Liver (tissue), 9 donors: ENCODE measurements around the gene SENP1. TPM values are rescaled to one million over a fixed set of nuclear protein-coding genes. Genes with fewer than 3 reads are reported as not detected.
"Not testable (repeated sequence)": the region's sequence is repeated elsewhere in the genome, so short reads cannot be mapped to it uniquely, and the experiment has no call there.

Experiments used
- DNase-seq: peaks from one replicate; pipeline ENCODE4 v3.0.0-alpha.2; 2017; ENCODE audit warnings: low spot score
- H3K27ac ChIP-seq, 2 donors: one replicate each; pipeline ENCODE4 v1.7.0; 2013; ENCODE audit warnings: inconsistent platforms in 2 of 2, low read length in 2 of 2, control low read depth in 1 of 2, low read depth in 1 of 2, mild to moderate bottlenecking in 1 of 2
- H3K27me3 ChIP-seq, 4 donors: one replicate each; pipeline versions ENCODE4 v1.6.1 to v1.7.0; 2013; ENCODE audit warnings: low read length in 3 of 4, inconsistent platforms in 1 of 4, mild to moderate bottlenecking in 1 of 4, moderate library complexity in 1 of 4; ENCODE audit not compliant: control insufficient read depth in 4 of 4, insufficient read depth in 4 of 4
- H3K36me3 ChIP-seq, 4 donors: one replicate each; pipeline versions ENCODE4 v1.6.1 to v1.7.0; 2013; ENCODE audit warnings: low read length in 3 of 4, mild to moderate bottlenecking in 3 of 4, low read depth in 1 of 4, moderate library complexity in 1 of 4; ENCODE audit not compliant: control insufficient read depth in 4 of 4, insufficient read depth in 3 of 4
- H3K4me1 ChIP-seq, 4 donors: one replicate each; pipeline versions ENCODE4 v1.6.1 to v1.7.0; 2013; ENCODE audit warnings: low read length in 3 of 4, mild to moderate bottlenecking in 3 of 4, moderate library complexity in 1 of 4; ENCODE audit not compliant: control insufficient read depth in 4 of 4, insufficient read depth in 4 of 4
- H3K4me3 ChIP-seq, 3 donors: one replicate each; pipeline versions ENCODE4 v1.6.1 to v1.7.0; 2013; ENCODE audit warnings: low read length in 3 of 3, control low read depth in 1 of 3, low read depth in 1 of 3, mild to moderate bottlenecking in 1 of 3
- H3K9ac ChIP-seq, 2 donors: one replicate each; pipeline ENCODE4 v1.7.0; 2013; ENCODE audit warnings: low read length in 2 of 2, mild to moderate bottlenecking in 2 of 2, moderate library complexity in 2 of 2, control low read depth in 1 of 2, low read depth in 1 of 2
- H3K9me3 ChIP-seq, 4 donors: one replicate each; pipeline versions ENCODE4 v1.6.1 to v1.7.0; 2013; ENCODE audit warnings: low read length in 3 of 4; ENCODE audit not compliant: control insufficient read depth in 4 of 4
- CTCF ChIP-seq: fragments of 150-350 bp; IDR thresholded peaks from 2 replicates; pipeline ENCODE4 v1.5.1; 2017; ENCODE audit warnings: improper control_type of control experiment, low read depth, low read length; ENCODE audit not compliant: missing input control
- EGR1 ChIP-seq, 2 donors: IDR thresholded peaks; 2 replicates each; pipeline ENCODE4 v1.6.1; 2016 to 2018; ENCODE audit warnings: antibody characterized with exemption in 2 of 2, low read depth in 2 of 2
- FOXA1 ChIP-seq: IDR thresholded peaks from 2 replicates; pipeline ENCODE4 v1.6.1; 2016; ENCODE audit warnings: antibody characterized with exemption
- FOXA2 ChIP-seq: IDR thresholded peaks from 2 replicates; pipeline ENCODE4 v1.6.1; 2016; ENCODE audit warnings: antibody characterized with exemption
- GABPA ChIP-seq, 2 donors: IDR thresholded peaks in 1 of 2; conservative IDR thresholded peaks in 1 of 2; 2 replicates each; pipeline ENCODE4 v1.6.1; 2016; ENCODE audit warnings: antibody characterized with exemption in 2 of 2, mild to moderate bottlenecking in 1 of 2, moderate library complexity in 1 of 2
- HNF4A ChIP-seq, 2 donors: conservative IDR thresholded peaks; 2 replicates each; pipeline ENCODE4 v1.6.1; 2016; ENCODE audit warnings: antibody characterized with exemption in 2 of 2, mild to moderate bottlenecking in 2 of 2
- HNF4G ChIP-seq: IDR thresholded peaks from 2 replicates; pipeline ENCODE4 v1.6.1; 2016; ENCODE audit warnings: antibody characterized with exemption
- JUND ChIP-seq, 2 donors: IDR thresholded peaks; 2 replicates each; pipeline ENCODE4 v1.6.1; 2016; ENCODE audit warnings: antibody characterized with exemption in 2 of 2
- MAX ChIP-seq: IDR thresholded peaks from 2 replicates; pipeline ENCODE4 v1.6.1; 2016; ENCODE audit warnings: antibody characterized with exemption
- RAD21 ChIP-seq, 2 donors: IDR thresholded peaks; 2 replicates each; pipeline ENCODE4 v1.6.1; 2016; ENCODE audit warnings: antibody characterized with exemption in 2 of 2, mild to moderate bottlenecking in 2 of 2
- RXRA ChIP-seq, 2 donors: IDR thresholded peaks; 2 replicates each; pipeline ENCODE4 v1.6.1; 2017 to 2018; ENCODE audit warnings: antibody characterized with exemption in 2 of 2, mild to moderate bottlenecking in 1 of 2
- SP1 ChIP-seq: IDR thresholded peaks from 2 replicates; pipeline ENCODE4 v1.6.1; 2018; ENCODE audit warnings: antibody characterized with exemption, mild to moderate bottlenecking
- TAF1 ChIP-seq: conservative IDR thresholded peaks from 2 replicates; pipeline ENCODE4 v1.6.1; 2016; ENCODE audit warnings: antibody characterized with exemption, mild to moderate bottlenecking
- YY1 ChIP-seq: IDR thresholded peaks from 2 replicates; pipeline ENCODE4 v1.6.1; 2016; ENCODE audit warnings: antibody characterized with exemption, mild to moderate bottlenecking
- whole genome bisulfite sequencing: extraction: QIAGEN DNeasy Blood & Tissue Kit; methylation state at CpG from one replicate; pipeline ENCODE4 v1.1.7; 2013; 5-methylcytosine and 5-hydroxymethylcytosine counted together
- polyA plus RNA-seq, 2 donors: library from polyadenylated mRNA; stranded (reverse) in 1 of 2; unstranded in 1 of 2; fragments of 200-250 nt in 1 of 2; fragments of >200 nt in 1 of 2; fragmentation: Nextera tagmentation in 1 of 2; extraction: Ambion mirVana in 1 of 2; gene quantifications; one replicate each; pipeline versions ENCODE4 v1.2.1 to v1.2.3, GENCODE V29; 2013 to 2015
- total RNA-seq, 2 donors: library from RNA; depleted of rRNA; stranded (reverse); fragments of >200 nt; gene quantifications; one replicate each; pipeline ENCODE4 v1.2.3, GENCODE V29; 2014
- TF ChIP-seq, protein P1 (sequence below): IDR thresholded peaks from 2 replicates; pipeline ENCODE4 v1.6.1; 2016; ENCODE audit warnings: antibody characterized with exemption, mild to moderate bottlenecking
- donor health status: healthy.
- donor health status: healthy.
- donor health status: healthy.
- donor health status: healthy.
- donor health status: healthy.

Gene SENP1
- total and polyA plus RNA-seq, 4 donors, result 1.4 to 11.7 (median 4.2) TPM

GRCh38 chr12:48126953-48127630 is 21.2 kb upstream of the SENP1 start:
- WGBS, result 96% methylated on average over 2 of the region's 2 CpGs
- H3K27me3 ChIP-seq, result no peaks in the 10 kb centered on the region
- no peak overlapping the region for H3K27ac ChIP-seq
- no peaks in the 10 kb centered on the region for H3K4me1 ChIP-seq
- H3K9ac ChIP-seq, result no peak overlapping the region
- no peak overlapping the region for H3K4me3 ChIP-seq
- TF ChIP-seq RXRA (IDR thresholded peaks at IDR 0.05) (no peak), CTCF (no peak), JUND (IDR thresholded peaks at IDR 0.05) (no peak), GABPA (IDR thresholded peaks at IDR 0.05 in 1 of 2, conservative IDR thresholded peaks at IDR 0.05 in 1 of 2) (no peak), FOXA2 (no peak)
- DNase-seq, result no peak
- no peaks in the 10 kb centered on the region for H3K9me3 ChIP-seq
- H3K36me3 ChIP-seq, result peaks cover 0 to 5% (median 0%) of the 10 kb centered on the region in 4 donors

GRCh38 chr12:48125985-48126384 is 20.1 kb upstream of the SENP1 start:
- no peak overlapping the region for H3K9ac ChIP-seq
- H3K36me3 ChIP-seq, result peaks cover 0 to 1% (median 0%) of the 10 kb centered on the region in 4 donors
- H3K27me3 ChIP-seq, result no peaks in the 10 kb centered on the region
- H3K4me3 ChIP-seq, result no peak overlapping the region
- DNase-seq, result no peak
- no peaks in the 10 kb centered on the region for H3K4me1 ChIP-seq
- whole genome bisulfite sequencing, result 90% methylated on average over 4 of the region's 4 CpGs
- H3K27ac ChIP-seq, result no peak overlapping the region
- TF ChIP-seq MAX, result no peak
- no peaks in the 10 kb centered on the region for H3K9me3 ChIP-seq

GRCh38 chr12:48125542-48125941 is 19.7 kb upstream of the SENP1 start:
- H3K27me3 ChIP-seq, H3K4me3 ChIP-seq, H3K27ac ChIP-seq, H3K9ac ChIP-seq, H3K4me1 ChIP-seq, H3K9me3 ChIP-seq, H3K36me3 ChIP-seq, DNase-seq: not testable (repeated sequence)
- 95% methylated on average over 5 of the region's 5 CpGs for WGBS

- Histone ChIP-seq H3K27ac (no peak overlapping the region), H3K4me3 (no peak overlapping the region), H3K9ac (no peak overlapping the region), H3K9me3 (no peaks in the 10 kb centered on the region), H3K36me3 (no peaks in the 10 kb centered on the region), H3K27me3 (no peaks in the 10 kb centered on the region), H3K4me1 (peaks cover 0 to 4% (median under 1%) of the 10 kb centered on the region in 4 donors)
- no peak for DNase-seq
- WGBS, result 43% methylated on average over 4 of the region's 4 CpGs
- TF ChIP-seq EGR1 (IDR thresholded peaks at IDR 0.05; ENCODE audit: low read depth in 2 of 2), result no peak
- TF ChIP-seq FOXA1, result no peak
- TF ChIP-seq RXRA (IDR thresholded peaks at IDR 0.05), result peak in 1 of 2 donors; percentile 20
- TF ChIP-seq RAD21 (IDR thresholded peaks at IDR 0.05), result peak in 1 of 2 donors; percentile 15
- no peak for TF ChIP-seq JUND (IDR thresholded peaks at IDR 0.05)
- peak in 1 of 2 donors; percentile 22 for TF ChIP-seq HNF4A (conservative IDR thresholded peaks at IDR 0.05)
- no peak for TF ChIP-seq MAX
- peak; percentile 19 for TF ChIP-seq SP1
- TF ChIP-seq CTCF, result no peak
- no peak for TF ChIP-seq HNF4G
- TF ChIP-seq FOXA2, result no peak
- TF ChIP-seq, protein P1, sequence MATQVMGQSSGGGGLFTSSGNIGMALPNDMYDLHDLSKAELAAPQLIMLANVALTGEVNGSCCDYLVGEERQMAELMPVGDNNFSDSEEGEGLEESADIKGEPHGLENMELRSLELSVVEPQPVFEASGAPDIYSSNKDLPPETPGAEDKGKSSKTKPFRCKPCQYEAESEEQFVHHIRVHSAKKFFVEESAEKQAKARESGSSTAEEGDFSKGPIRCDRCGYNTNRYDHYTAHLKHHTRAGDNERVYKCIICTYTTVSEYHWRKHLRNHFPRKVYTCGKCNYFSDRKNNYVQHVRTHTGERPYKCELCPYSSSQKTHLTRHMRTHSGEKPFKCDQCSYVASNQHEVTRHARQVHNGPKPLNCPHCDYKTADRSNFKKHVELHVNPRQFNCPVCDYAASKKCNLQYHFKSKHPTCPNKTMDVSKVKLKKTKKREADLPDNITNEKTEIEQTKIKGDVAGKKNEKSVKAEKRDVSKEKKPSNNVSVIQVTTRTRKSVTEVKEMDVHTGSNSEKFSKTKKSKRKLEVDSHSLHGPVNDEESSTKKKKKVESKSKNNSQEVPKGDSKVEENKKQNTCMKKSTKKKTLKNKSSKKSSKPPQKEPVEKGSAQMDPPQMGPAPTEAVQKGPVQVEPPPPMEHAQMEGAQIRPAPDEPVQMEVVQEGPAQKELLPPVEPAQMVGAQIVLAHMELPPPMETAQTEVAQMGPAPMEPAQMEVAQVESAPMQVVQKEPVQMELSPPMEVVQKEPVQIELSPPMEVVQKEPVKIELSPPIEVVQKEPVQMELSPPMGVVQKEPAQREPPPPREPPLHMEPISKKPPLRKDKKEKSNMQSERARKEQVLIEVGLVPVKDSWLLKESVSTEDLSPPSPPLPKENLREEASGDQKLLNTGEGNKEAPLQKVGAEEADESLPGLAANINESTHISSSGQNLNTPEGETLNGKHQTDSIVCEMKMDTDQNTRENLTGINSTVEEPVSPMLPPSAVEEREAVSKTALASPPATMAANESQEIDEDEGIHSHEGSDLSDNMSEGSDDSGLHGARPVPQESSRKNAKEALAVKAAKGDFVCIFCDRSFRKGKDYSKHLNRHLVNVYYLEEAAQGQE, result no peak
- no peak for TF ChIP-seq TAF1
- TF ChIP-seq YY1, result no peak
Measured at GRCh38 chr12:48123169-48123568, 17.3 kb upstream of the SENP1 start.
